ENCODE data around the gene DNAJC1.
A peak's percentile ranks its signal among the peaks of the same experiment; 100 is the strongest.

DNAJC1 gene

GRCh38 chr10:21810582-21811244 lies 192.8 kb downstream of the DNAJC1 start:
- TF ChIP-seq EZH2 (IDR thresholded peaks at IDR 0.05; ENCODE audit: borderline replicate concordance, low read depth, low read length, severe bottlenecking): no peak
- H3K4me2 ChIP-seq (ENCODE audit: insufficient read depth, low read length): no peak overlapping the region
- no peaks in the 10 kb centered on the region for H3K9me3 ChIP-seq (ENCODE audit: insufficient read depth, low read length, severe bottlenecking)
- H4K20me1 ChIP-seq (ENCODE audit: insufficient read depth, low read length): no peaks in the 10 kb centered on the region
- H3K9ac ChIP-seq (ENCODE audit: low read depth, low read length): no peak overlapping the region
- H3K36me3 ChIP-seq (ENCODE audit: insufficient read depth, low read length): no peaks in the 10 kb centered on the region
- H3K27me3 ChIP-seq (ENCODE audit: insufficient read depth, low read length, poor library complexity): no peaks in the 10 kb centered on the region
- no peak overlapping the region for H3K4me3 ChIP-seq (ENCODE audit: low read depth in 1 of 2, low read length in 2 of 2)
- ATAC-seq (ENCODE audit: insufficient read depth, low read depth): no peak
- H3K79me2 ChIP-seq (ENCODE audit: insufficient read depth, low read length): no peaks in the 10 kb centered on the region
- H3K27ac ChIP-seq (ENCODE audit: low read length): no peak overlapping the region
- H3K4me1 ChIP-seq (ENCODE audit: insufficient read depth, low read length): no peaks in the 10 kb centered on the region
- H2AFZ ChIP-seq (ENCODE audit: low read depth, low read length): no peak overlapping the region
- no peak for DNase-seq

- Histone ChIP-seq H4K20me1 (ENCODE audit: insufficient read depth, low read length) (no peaks in the 10 kb centered on the region), H3K4me2 (ENCODE audit: insufficient read depth, low read length) (no peak overlapping the region), H3K27me3 (ENCODE audit: insufficient read depth, low read length, poor library complexity) (no peaks in the 10 kb centered on the region), H3K36me3 (ENCODE audit: insufficient read depth, low read length) (no peaks in the 10 kb centered on the region), H2AFZ (ENCODE audit: low read depth, low read length) (no peak overlapping the region), H3K9ac (ENCODE audit: low read depth, low read length) (no peak overlapping the region), H3K9me3 (ENCODE audit: insufficient read depth, low read length, severe bottlenecking) (no peaks in the 10 kb centered on the region), H3K27ac (ENCODE audit: low read length) (no peak overlapping the region), H3K4me1 (ENCODE audit: insufficient read depth, low read length) (no peaks in the 10 kb centered on the region), H3K79me2 (ENCODE audit: insufficient read depth, low read length) (no peaks in the 10 kb centered on the region), H3K4me3 (ENCODE audit: low read depth in 1 of 2, low read length in 2 of 2) (no peak overlapping the region)
- no peak for ATAC-seq (ENCODE audit: insufficient read depth, low read depth)
- TF ChIP-seq CTCF (IDR thresholded peaks at IDR 0.05; ENCODE audit: borderline replicate concordance, extremely low read depth, low read length, poor library complexity, severe bottlenecking) (no peak), EZH2 (IDR thresholded peaks at IDR 0.05; ENCODE audit: borderline replicate concordance, low read depth, low read length, severe bottlenecking) (no peak)
- DNase-seq: no peak
Measured at GRCh38 chr10:21808550-21808949, 195.0 kb downstream of the DNAJC1 start.

GRCh38 chr10:21807180-21807579 lies 196.3 kb downstream of the DNAJC1 start:
- Histone ChIP-seq H3K4me1 (ENCODE audit: insufficient read depth, low read length) (no peaks in the 10 kb centered on the region), H3K36me3 (ENCODE audit: insufficient read depth, low read length) (no peaks in the 10 kb centered on the region), H2AFZ (ENCODE audit: low read depth, low read length) (no peak overlapping the region), H3K27me3 (ENCODE audit: insufficient read depth, low read length, poor library complexity) (no peaks in the 10 kb centered on the region), H3K79me2 (ENCODE audit: insufficient read depth, low read length) (no peaks in the 10 kb centered on the region), H3K9me3 (ENCODE audit: insufficient read depth, low read length, severe bottlenecking) (no peaks in the 10 kb centered on the region), H3K9ac (ENCODE audit: low read depth, low read length) (no peak overlapping the region), H4K20me1 (ENCODE audit: insufficient read depth, low read length) (no peaks in the 10 kb centered on the region), H3K4me2 (ENCODE audit: insufficient read depth, low read length) (no peak overlapping the region), H3K27ac (ENCODE audit: low read length) (no peak overlapping the region), H3K4me3 (ENCODE audit: low read depth in 1 of 2, low read length in 2 of 2) (no peak overlapping the region)
- ATAC-seq (ENCODE audit: insufficient read depth, low read depth) (peak; percentile 58; the same call in 2 of the 3 replicates), DNase-seq (no peak)
- no peak for TF ChIP-seq EZH2 (IDR thresholded peaks at IDR 0.05; ENCODE audit: borderline replicate concordance, low read depth, low read length, severe bottlenecking)
- TF ChIP-seq CTCF (IDR thresholded peaks at IDR 0.05; ENCODE audit: borderline replicate concordance, extremely low read depth, low read length, poor library complexity, severe bottlenecking): no peak

- no peak for TF ChIP-seq EZH2 (IDR thresholded peaks at IDR 0.05; ENCODE audit: borderline replicate concordance, low read depth, low read length, severe bottlenecking)
- TF ChIP-seq CTCF (IDR thresholded peaks at IDR 0.05; ENCODE audit: borderline replicate concordance, extremely low read depth, low read length, poor library complexity, severe bottlenecking): no peak
- no peaks in the 10 kb centered on the region for H3K27me3 ChIP-seq (ENCODE audit: insufficient read depth, low read length, poor library complexity)
- H3K27ac ChIP-seq (ENCODE audit: low read length): no peak overlapping the region
- H4K20me1 ChIP-seq (ENCODE audit: insufficient read depth, low read length): no peaks in the 10 kb centered on the region
- H3K4me3 ChIP-seq (ENCODE audit: low read depth in 1 of 2, low read length in 2 of 2): no peak overlapping the region
- ATAC-seq (ENCODE audit: insufficient read depth, low read depth) (no peak), DNase-seq (no peak)
- no peaks in the 10 kb centered on the region for H3K9me3 ChIP-seq (ENCODE audit: insufficient read depth, low read length, severe bottlenecking)
- H3K4me1 ChIP-seq (ENCODE audit: insufficient read depth, low read length): no peaks in the 10 kb centered on the region
- no peak overlapping the region for H3K9ac ChIP-seq (ENCODE audit: low read depth, low read length)
- no peaks in the 10 kb centered on the region for H3K36me3 ChIP-seq (ENCODE audit: insufficient read depth, low read length)
- H2AFZ ChIP-seq (ENCODE audit: low read depth, low read length): no peak overlapping the region
- no peaks in the 10 kb centered on the region for H3K79me2 ChIP-seq (ENCODE audit: insufficient read depth, low read length)
- H3K4me2 ChIP-seq (ENCODE audit: insufficient read depth, low read length): no peak overlapping the region
Measured at GRCh38 chr10:21803374-21803773, 200.2 kb downstream of the DNAJC1 start.
